ENCODE measurements around the gene HIVEP3.

Gene HIVEP3

GRCh38 chr1:41524676-41525675 is 393.7 kb downstream of the HIVEP3 start:
- DNase-seq: no peak

- no peak for DNase-seq
Observed at GRCh38 chr1:41523949-41524675, 394.6 kb downstream of the HIVEP3 start.

- DNase-seq: no peak
Observed at GRCh38 chr1:41523071-41523470, 395.7 kb downstream of the HIVEP3 start.

GRCh38 chr1:41521766-41522165 is 397.0 kb downstream of the HIVEP3 start:
- no peak for DNase-seq

- DNase-seq: no peak
Observed at GRCh38 chr1:41520951-41521752, 397.6 kb downstream of the HIVEP3 start.

- no peak for DNase-seq
Observed at GRCh38 chr1:41519667-41520066, 399.1 kb downstream of the HIVEP3 start.

- DNase-seq: no peak
Observed at GRCh38 chr1:41518471-41518870, 400.3 kb downstream of the HIVEP3 start.

GRCh38 chr1:41517062-41517438 is 401.7 kb downstream of the HIVEP3 start:
- DNase-seq: no peak

GRCh38 chr1:41516168-41517061 is 402.3 kb downstream of the HIVEP3 start:
- peak; percentile 58 for DNase-seq

- DNase-seq: no peak
Observed at GRCh38 chr1:41515778-41516167, 402.9 kb downstream of the HIVEP3 start.

GRCh38 chr1:41515131-41515678 is 403.5 kb downstream of the HIVEP3 start:
- no peak for DNase-seq

GRCh38 chr1:41514381-41514780 is 404.3 kb downstream of the HIVEP3 start:
- DNase-seq: no peak

GRCh38 chr1:41513383-41513735 is 405.4 kb downstream of the HIVEP3 start:
- no peak for DNase-seq

GRCh38 chr1:41512701-41513382 is 405.9 kb downstream of the HIVEP3 start:
- no peak for DNase-seq

- no peak for DNase-seq
Observed at GRCh38 chr1:41511239-41511540, 407.5 kb downstream of the HIVEP3 start.

GRCh38 chr1:41510531-41511238 is 408.0 kb downstream of the HIVEP3 start:
- DNase-seq: no peak

GRCh38 chr1:41509270-41509671 is 409.5 kb downstream of the HIVEP3 start:
- DNase-seq: no peak

- DNase-seq: no peak
Observed at GRCh38 chr1:41508290-41508689, 410.4 kb downstream of the HIVEP3 start.

GRCh38 chr1:41507836-41508235 is 410.9 kb downstream of the HIVEP3 start:
- DNase-seq: no peak

GRCh38 chr1:41507110-41507720 is 411.5 kb downstream of the HIVEP3 start:
- DNase-seq: no peak

All from stimulated activated CD4-positive, alpha-beta T cell treated with anti-CD3 and anti-CD28 coated beads, Interleukin-12 subunit alpha, Interleukin-12 subunit beta, amount 100 ng/mL, for 4 hours (primary cell).